Thyroid gland (tissue), 4 donors: ENCODE results near the gene NELFA. TPM values are rescaled to one million over a fixed set of nuclear protein-coding genes. Genes with fewer than 3 reads are reported as not detected.

ENCODE experiments used
- DNase-seq, 2 donors: peaks; one replicate each; pipeline ENCODE4 v3.0.0-alpha.2; 2019
- H3K27ac ChIP-seq, 3 donors: fragments of 200-600 bp; sonication (generic); 1 replicate in 2 of 3; 2 replicates in 1 of 3; pipeline ENCODE4 v1.5.1; 2016 to 2019; ENCODE audit warnings: mild to moderate bottlenecking in 1 of 3, moderate library complexity in 1 of 3
- H3K27me3 ChIP-seq: fragments of 200-600 bp; sonication (generic); one replicate; pipeline ENCODE4 v1.5.1; 2019
- H3K36me3 ChIP-seq, 2 donors: fragments of 200-600 bp; sonication (generic); one replicate each; pipeline ENCODE4 v1.5.1; 2016 to 2019
- H3K4me1 ChIP-seq, 2 donors: fragments of 200-600 bp; sonication (generic); one replicate each; pipeline ENCODE4 v1.5.1; 2017 to 2019
- H3K4me3 ChIP-seq, 3 donors: fragments of 200-600 bp; sonication (generic); replicated peaks in 1 of 3; 1 replicate in 2 of 3; 2 replicates in 1 of 3; pipeline ENCODE4 v1.5.1; 2016; ENCODE audit warnings: mild to moderate bottlenecking in 1 of 3
- H3K9me3 ChIP-seq: fragments of 200-600 bp; sonication (generic); one replicate; pipeline ENCODE4 v1.5.1; 2017
- POLR2A ChIP-seq, 2 donors: fragments of 450-650 bp; IDR thresholded peaks; one replicate each; pipeline ENCODE4 v1.6.1; 2017; ENCODE audit warnings: antibody characterized with exemption in 2 of 2, mild to moderate bottlenecking in 2 of 2, moderate library complexity in 1 of 2
- WGBS, 2 donors: methylation state at CpG; one replicate each; pipeline ENCODE4 v1.1.5; 2017; 5-methylcytosine and 5-hydroxymethylcytosine counted together
- intact Hi-C: fragments of 100-400 bp; cut with DNase I; formaldehyde crosslinking; loops from one replicate; pipeline ENCODE4 v1.15.1; 2023
- total RNA-seq, 4 donors: library from RNA; depleted of rRNA; stranded (reverse); fragments of >200 nt; gene quantifications; one replicate each; pipeline ENCODE4 v1.2.3, GENCODE V29; 2016
- TF ChIP-seq, protein P1 (sequence below), 6 experiments: fragments of 200-600 bp in 3 of 6; fragments of 450-650 bp in 3 of 6; sonication (generic) in 3 of 6; IDR thresholded peaks; one replicate each; pipeline ENCODE4 v1.5.1; 2016 to 2019; ENCODE audit warnings: antibody characterized with exemption in 6 of 6, mild to moderate bottlenecking in 2 of 6, inconsistent platforms in 1 of 6, moderate library complexity in 1 of 6

NELFA gene
- total RNA-seq, 4 donors from 2014 or later, result 23.2 to 39.3 (median 28.7) TPM

DNA sequence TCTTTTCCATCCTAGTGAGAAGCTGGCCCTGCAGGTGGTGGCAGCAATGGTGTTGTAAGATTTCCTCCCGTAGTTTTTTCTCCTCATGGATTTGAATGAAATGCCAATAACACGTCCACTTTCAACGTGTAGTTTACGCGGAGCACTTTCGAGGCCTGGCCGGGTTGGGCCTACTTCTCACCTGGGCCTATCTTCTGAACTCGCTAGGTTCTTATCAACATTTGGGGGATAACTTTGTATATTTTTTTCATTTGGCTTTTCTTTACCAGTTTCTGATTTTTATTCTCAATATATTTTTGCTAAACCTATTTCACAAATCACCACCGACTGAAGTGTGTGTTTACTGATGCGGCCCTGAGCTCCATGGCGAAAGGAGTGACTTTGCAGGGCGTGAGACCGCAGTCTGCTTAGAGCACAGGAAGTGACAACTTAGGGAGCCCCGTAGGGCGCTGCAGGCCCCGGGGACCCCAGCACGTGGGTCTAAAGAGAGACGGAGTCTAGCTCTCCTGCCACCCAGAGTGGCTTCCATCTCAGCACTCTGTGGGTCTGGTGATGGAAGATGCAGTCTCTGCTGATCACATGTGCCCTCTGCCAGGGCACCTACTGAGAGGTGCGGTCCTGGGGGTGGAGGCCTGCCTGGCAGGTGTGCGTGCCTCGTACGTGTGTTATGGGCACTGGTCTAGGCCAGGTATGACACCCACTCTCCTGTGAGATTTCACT, 29.1 kb downstream of the NELFA start:
- intact Hi-C loops, result no loop called here
- Histone ChIP-seq H3K36me3 (peaks cover 49 to 68% of the 10 kb centered on the region in 2 donors), H3K27ac (no peak overlapping the region), H3K4me1 (no peaks in the 10 kb centered on the region), H3K27me3 (no peaks in the 10 kb centered on the region), H3K4me3 (no peak overlapping the region), H3K9me3 (no peaks in the 10 kb centered on the region)
- DNase-seq, result no peak
- no peak for TF ChIP-seq POLR2A (IDR thresholded peaks at IDR 0.05)
- TF ChIP-seq, protein P1, sequence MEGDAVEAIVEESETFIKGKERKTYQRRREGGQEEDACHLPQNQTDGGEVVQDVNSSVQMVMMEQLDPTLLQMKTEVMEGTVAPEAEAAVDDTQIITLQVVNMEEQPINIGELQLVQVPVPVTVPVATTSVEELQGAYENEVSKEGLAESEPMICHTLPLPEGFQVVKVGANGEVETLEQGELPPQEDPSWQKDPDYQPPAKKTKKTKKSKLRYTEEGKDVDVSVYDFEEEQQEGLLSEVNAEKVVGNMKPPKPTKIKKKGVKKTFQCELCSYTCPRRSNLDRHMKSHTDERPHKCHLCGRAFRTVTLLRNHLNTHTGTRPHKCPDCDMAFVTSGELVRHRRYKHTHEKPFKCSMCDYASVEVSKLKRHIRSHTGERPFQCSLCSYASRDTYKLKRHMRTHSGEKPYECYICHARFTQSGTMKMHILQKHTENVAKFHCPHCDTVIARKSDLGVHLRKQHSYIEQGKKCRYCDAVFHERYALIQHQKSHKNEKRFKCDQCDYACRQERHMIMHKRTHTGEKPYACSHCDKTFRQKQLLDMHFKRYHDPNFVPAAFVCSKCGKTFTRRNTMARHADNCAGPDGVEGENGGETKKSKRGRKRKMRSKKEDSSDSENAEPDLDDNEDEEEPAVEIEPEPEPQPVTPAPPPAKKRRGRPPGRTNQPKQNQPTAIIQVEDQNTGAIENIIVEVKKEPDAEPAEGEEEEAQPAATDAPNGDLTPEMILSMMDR (IDR thresholded peaks at IDR 0.05), result no peak
- WGBS, 2 donors, result 92 to 94% methylated on average over 19 to 22 of the region's 22 CpGs

DNA sequence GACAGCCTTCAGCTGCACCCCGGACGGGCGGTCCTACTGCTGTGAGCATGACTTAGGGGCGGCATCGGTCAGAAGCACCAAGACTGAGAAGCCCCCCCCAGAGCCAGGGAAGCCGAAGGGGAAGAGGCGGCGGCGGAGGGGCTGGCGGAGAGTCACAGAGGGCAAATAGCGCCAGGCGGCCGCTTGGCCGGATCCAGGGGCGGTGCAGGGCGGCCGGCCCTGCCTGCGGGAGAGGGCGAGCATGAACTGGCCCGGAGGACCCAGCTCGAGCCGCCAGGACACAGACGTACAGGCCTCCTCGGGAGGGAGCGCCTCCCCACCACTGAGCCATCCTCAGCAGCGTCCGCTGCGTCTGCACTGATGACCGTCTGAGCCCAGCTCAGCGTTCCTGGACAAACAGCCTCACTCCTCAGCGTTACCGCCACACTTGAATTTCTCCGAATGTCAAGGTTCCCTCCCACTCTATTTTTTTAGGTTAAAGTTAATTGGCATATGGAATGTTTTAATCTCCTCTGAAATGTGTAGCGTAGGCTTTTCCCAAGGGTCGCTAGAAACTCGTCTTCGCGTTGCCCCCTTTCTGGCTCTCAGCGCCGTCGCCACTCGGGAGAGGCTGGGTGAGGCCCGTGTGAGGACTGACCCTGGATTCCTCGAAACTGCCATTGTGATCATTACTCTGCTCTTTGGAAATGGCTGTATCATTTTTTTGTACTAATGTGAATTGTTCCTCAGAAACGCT, 29.9 kb downstream of the NELFA start:
- intact Hi-C loops, result no loop called here
- TF ChIP-seq POLR2A (IDR thresholded peaks at IDR 0.05), result no peak
- TF ChIP-seq, protein P1 (IDR thresholded peaks at IDR 0.05), result no peak
- DNase-seq, result no peak

DNA sequence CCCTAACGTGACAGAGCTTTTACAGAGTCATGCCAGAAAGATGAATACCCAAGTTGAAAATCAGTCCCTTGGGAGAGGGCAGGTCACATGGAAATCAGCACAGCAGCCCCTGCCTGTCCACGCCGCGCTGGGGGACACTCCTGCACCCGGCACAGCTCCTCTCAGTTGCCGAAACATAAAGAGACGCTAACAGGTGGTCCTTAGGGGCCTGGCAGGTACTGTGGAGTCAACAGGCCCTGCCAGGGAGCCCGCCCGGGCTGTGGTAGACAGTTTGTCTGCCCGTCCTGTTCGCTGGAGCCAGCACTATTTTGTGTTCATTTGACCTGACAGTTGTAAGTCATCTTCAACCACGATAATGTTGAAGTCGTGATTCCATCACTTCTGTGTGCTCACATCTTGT, 30.5 kb downstream of the NELFA start:
- Histone ChIP-seq H3K4me3 (no peak overlapping the region), H3K4me1 (no peaks in the 10 kb centered on the region), H3K36me3 (peaks cover 35 to 54% of the 10 kb centered on the region in 2 donors), H3K9me3 (no peaks in the 10 kb centered on the region), H3K27ac (no peak overlapping the region), H3K27me3 (no peaks in the 10 kb centered on the region)
- DNase-seq, result no peak
- intact Hi-C loops, result no loop called here
- no peak for TF ChIP-seq POLR2A (IDR thresholded peaks at IDR 0.05)
- TF ChIP-seq, protein P1 (IDR thresholded peaks at IDR 0.05), result no peak
- WGBS, 2 donors, result 95 to 97% methylated on average over 13 of the region's 13 CpGs

More for the DNA sequence above, 29.9 kb downstream of the NELFA start:
- Histone ChIP-seq H3K27me3 (no peaks in the 10 kb centered on the region), H3K36me3 (peaks cover 41 to 61% of the 10 kb centered on the region in 2 donors), H3K4me3 (no peak overlapping the region), H3K4me1 (no peaks in the 10 kb centered on the region), H3K27ac (no peak overlapping the region), H3K9me3 (no peaks in the 10 kb centered on the region)
- 92 to 93% methylated on average over 44 to 45 of the region's 45 CpGs for WGBS, 2 donors

DNA sequence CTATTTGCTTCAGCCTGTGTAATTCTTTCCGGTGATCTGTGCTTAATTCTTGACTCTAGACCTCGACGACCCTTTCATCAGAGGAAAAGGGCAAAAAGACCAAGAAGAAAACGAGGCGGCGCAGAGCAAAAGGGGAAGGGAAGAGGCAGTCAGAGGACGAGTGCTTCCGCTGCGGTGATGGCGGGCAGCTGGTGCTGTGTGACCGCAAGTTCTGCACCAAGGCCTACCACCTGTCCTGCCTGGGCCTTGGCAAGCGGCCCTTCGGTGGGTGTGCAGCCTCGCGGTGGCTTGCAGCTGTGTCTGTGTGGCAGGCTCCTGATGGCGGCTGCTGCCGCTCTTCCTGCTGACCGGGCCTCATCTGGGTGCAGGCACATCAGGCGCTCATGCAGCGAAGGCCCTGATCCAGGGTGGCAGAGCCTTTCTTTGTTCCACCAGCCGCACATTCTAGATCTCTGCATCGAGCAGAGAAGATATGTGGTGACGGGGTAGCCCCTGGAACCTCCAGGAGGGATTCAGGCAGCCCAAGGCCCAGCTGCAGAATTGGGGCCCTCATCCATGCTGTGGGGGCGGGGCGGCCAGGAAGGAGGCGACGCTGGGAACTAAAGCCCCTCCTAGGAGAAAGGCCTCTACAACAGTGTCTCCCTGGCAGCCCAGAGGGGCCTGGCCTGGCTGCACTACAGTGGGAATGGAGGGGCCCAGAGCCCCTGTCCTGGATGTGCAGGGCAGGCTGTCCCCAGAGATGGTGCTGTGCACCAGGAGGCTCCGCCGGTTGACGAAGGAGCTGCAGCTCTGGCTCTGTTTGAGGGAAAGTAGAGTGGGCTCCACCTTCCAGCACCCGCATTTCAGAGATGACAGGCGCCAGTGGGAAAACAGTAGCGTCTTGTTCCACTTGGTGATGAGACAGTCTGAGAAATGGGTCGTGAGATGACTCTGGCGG, 32.1 kb downstream of the NELFA start:
- 93 to 95% methylated on average over 32 to 33 of the region's 35 CpGs for WGBS, 2 donors

More for the DNA sequence above, 32.1 kb downstream of the NELFA start:
- no peak overlapping the region for H3K4me3 ChIP-seq
- no peak for DNase-seq
- no peak overlapping the region for H3K27ac ChIP-seq
- H3K4me1 ChIP-seq, result no peaks in the 10 kb centered on the region
- no peaks in the 10 kb centered on the region for H3K9me3 ChIP-seq
- H3K36me3 ChIP-seq, result peaks cover 24 to 40% of the 10 kb centered on the region in 2 donors
- H3K27me3 ChIP-seq, result no peaks in the 10 kb centered on the region
- no peak for TF ChIP-seq POLR2A (IDR thresholded peaks at IDR 0.05)
- TF ChIP-seq, protein P1 (IDR thresholded peaks at IDR 0.05), result no peak
- intact Hi-C loops, result no loop called here
